Liver (tissue), 9 donors: ENCODE results near the gene WDR7. TPM values are rescaled to one million over a fixed set of nuclear protein-coding genes. Genes with fewer than 3 reads are reported as not detected.

Source experiments
- DNase-seq: peaks from one replicate; pipeline ENCODE4 v3.0.0-alpha.2; 2017; ENCODE audit warnings: low spot score
- H3K27ac ChIP-seq, 2 donors: one replicate each; pipeline ENCODE4 v1.7.0; 2013; ENCODE audit warnings: inconsistent platforms in 2 of 2, low read length in 2 of 2, control low read depth in 1 of 2, low read depth in 1 of 2, mild to moderate bottlenecking in 1 of 2
- H3K27me3 ChIP-seq, 4 donors: one replicate each; pipeline versions ENCODE4 v1.6.1 to v1.7.0; 2013; ENCODE audit warnings: low read length in 3 of 4, inconsistent platforms in 1 of 4, mild to moderate bottlenecking in 1 of 4, moderate library complexity in 1 of 4; ENCODE audit not compliant: control insufficient read depth in 4 of 4, insufficient read depth in 4 of 4
- H3K36me3 ChIP-seq, 4 donors: one replicate each; pipeline versions ENCODE4 v1.6.1 to v1.7.0; 2013; ENCODE audit warnings: low read length in 3 of 4, mild to moderate bottlenecking in 3 of 4, low read depth in 1 of 4, moderate library complexity in 1 of 4; ENCODE audit not compliant: control insufficient read depth in 4 of 4, insufficient read depth in 3 of 4
- H3K4me1 ChIP-seq, 4 donors: one replicate each; pipeline versions ENCODE4 v1.6.1 to v1.7.0; 2013; ENCODE audit warnings: low read length in 3 of 4, mild to moderate bottlenecking in 3 of 4, moderate library complexity in 1 of 4; ENCODE audit not compliant: control insufficient read depth in 4 of 4, insufficient read depth in 4 of 4
- H3K4me3 ChIP-seq, 3 donors: one replicate each; pipeline versions ENCODE4 v1.6.1 to v1.7.0; 2013; ENCODE audit warnings: low read length in 3 of 3, control low read depth in 1 of 3, low read depth in 1 of 3, mild to moderate bottlenecking in 1 of 3
- H3K9ac ChIP-seq, 2 donors: one replicate each; pipeline ENCODE4 v1.7.0; 2013; ENCODE audit warnings: low read length in 2 of 2, mild to moderate bottlenecking in 2 of 2, moderate library complexity in 2 of 2, control low read depth in 1 of 2, low read depth in 1 of 2
- H3K9me3 ChIP-seq, 4 donors: one replicate each; pipeline versions ENCODE4 v1.6.1 to v1.7.0; 2013; ENCODE audit warnings: low read length in 3 of 4; ENCODE audit not compliant: control insufficient read depth in 4 of 4
- EGR1 ChIP-seq, 2 donors: IDR thresholded peaks; 2 replicates each; pipeline ENCODE4 v1.6.1; 2016 to 2018; ENCODE audit warnings: antibody characterized with exemption in 2 of 2, low read depth in 2 of 2
- FOXA1 ChIP-seq: IDR thresholded peaks from 2 replicates; pipeline ENCODE4 v1.6.1; 2016; ENCODE audit warnings: antibody characterized with exemption
- FOXA2 ChIP-seq: IDR thresholded peaks from 2 replicates; pipeline ENCODE4 v1.6.1; 2016; ENCODE audit warnings: antibody characterized with exemption
- GABPA ChIP-seq, 2 donors: IDR thresholded peaks in 1 of 2; conservative IDR thresholded peaks in 1 of 2; 2 replicates each; pipeline ENCODE4 v1.6.1; 2016; ENCODE audit warnings: antibody characterized with exemption in 2 of 2, mild to moderate bottlenecking in 1 of 2, moderate library complexity in 1 of 2
- HNF4A ChIP-seq, 2 donors: conservative IDR thresholded peaks; 2 replicates each; pipeline ENCODE4 v1.6.1; 2016; ENCODE audit warnings: antibody characterized with exemption in 2 of 2, mild to moderate bottlenecking in 2 of 2
- HNF4G ChIP-seq: IDR thresholded peaks from 2 replicates; pipeline ENCODE4 v1.6.1; 2016; ENCODE audit warnings: antibody characterized with exemption
- JUND ChIP-seq, 2 donors: IDR thresholded peaks; 2 replicates each; pipeline ENCODE4 v1.6.1; 2016; ENCODE audit warnings: antibody characterized with exemption in 2 of 2
- NR2F2 ChIP-seq: IDR thresholded peaks from 2 replicates; pipeline ENCODE4 v1.6.1; 2016; ENCODE audit warnings: antibody characterized with exemption
- RAD21 ChIP-seq, 2 donors: IDR thresholded peaks; 2 replicates each; pipeline ENCODE4 v1.6.1; 2016; ENCODE audit warnings: antibody characterized with exemption in 2 of 2, mild to moderate bottlenecking in 2 of 2
- RXRA ChIP-seq, 2 donors: IDR thresholded peaks; 2 replicates each; pipeline ENCODE4 v1.6.1; 2017 to 2018; ENCODE audit warnings: antibody characterized with exemption in 2 of 2, mild to moderate bottlenecking in 1 of 2
- SP1 ChIP-seq: IDR thresholded peaks from 2 replicates; pipeline ENCODE4 v1.6.1; 2018; ENCODE audit warnings: antibody characterized with exemption, mild to moderate bottlenecking
- TAF1 ChIP-seq: conservative IDR thresholded peaks from 2 replicates; pipeline ENCODE4 v1.6.1; 2016; ENCODE audit warnings: antibody characterized with exemption, mild to moderate bottlenecking
- YY1 ChIP-seq: IDR thresholded peaks from 2 replicates; pipeline ENCODE4 v1.6.1; 2016; ENCODE audit warnings: antibody characterized with exemption, mild to moderate bottlenecking
- WGBS: extraction: QIAGEN DNeasy Blood & Tissue Kit; methylation state at CpG from one replicate; pipeline ENCODE4 v1.1.7; 2013; 5-methylcytosine and 5-hydroxymethylcytosine counted together
- polyA plus RNA-seq, 2 donors: library from polyadenylated mRNA; stranded (reverse) in 1 of 2; unstranded in 1 of 2; fragments of 200-250 nt in 1 of 2; fragments of >200 nt in 1 of 2; fragmentation: Nextera tagmentation in 1 of 2; extraction: Ambion mirVana in 1 of 2; gene quantifications; one replicate each; pipeline versions ENCODE4 v1.2.1 to v1.2.3, GENCODE V29; 2013 to 2015
- total RNA-seq, 2 donors: library from RNA; depleted of rRNA; stranded (reverse); fragments of >200 nt; gene quantifications; one replicate each; pipeline ENCODE4 v1.2.3, GENCODE V29; 2014
- TF ChIP-seq, protein P1 (sequence below): fragments of 150-350 bp; IDR thresholded peaks from 2 replicates; pipeline ENCODE4 v1.5.1; 2017; ENCODE audit warnings: improper control_type of control experiment, low read depth, low read length; ENCODE audit not compliant: missing input control
- TF ChIP-seq, protein P2 (sequence below): IDR thresholded peaks from 2 replicates; pipeline ENCODE4 v1.6.1; 2016; ENCODE audit warnings: antibody characterized with exemption
- TF ChIP-seq, protein P3 (sequence below): IDR thresholded peaks from 2 replicates; pipeline ENCODE4 v1.6.1; 2016; ENCODE audit warnings: antibody characterized with exemption
- TF ChIP-seq, protein P4 (sequence below): IDR thresholded peaks from 2 replicates; pipeline ENCODE4 v1.6.1; 2016; ENCODE audit warnings: antibody characterized with exemption, mild to moderate bottlenecking
- donor health status: healthy.
- donor health status: healthy.
- donor health status: healthy.
- donor health status: healthy.
- donor health status: healthy.

WDR7 gene
- total and polyA plus RNA-seq, 4 donors, result 4.5 to 26.6 (median 13.2) TPM

DNA sequence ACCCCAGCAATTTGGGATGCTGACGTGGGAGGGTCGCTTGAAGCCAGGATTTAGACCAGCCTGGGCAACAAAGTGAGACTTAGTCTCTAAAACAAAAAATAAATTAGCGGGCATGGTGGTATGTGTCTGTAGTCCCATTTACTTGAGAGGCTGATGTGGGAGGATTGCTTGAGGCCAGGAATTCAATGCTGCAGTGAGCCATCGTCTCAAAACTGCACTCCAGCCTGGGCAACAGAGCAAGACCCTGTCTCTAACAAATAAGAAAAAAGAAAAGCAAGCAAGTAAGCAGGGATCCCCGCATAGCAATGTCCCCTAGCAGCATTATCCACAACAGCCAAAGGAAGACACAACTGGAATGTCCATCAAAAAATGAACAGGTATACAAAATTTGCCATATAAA lies 16.2 kb upstream of the WDR7 start (continued):
- TF ChIP-seq, protein P1, sequence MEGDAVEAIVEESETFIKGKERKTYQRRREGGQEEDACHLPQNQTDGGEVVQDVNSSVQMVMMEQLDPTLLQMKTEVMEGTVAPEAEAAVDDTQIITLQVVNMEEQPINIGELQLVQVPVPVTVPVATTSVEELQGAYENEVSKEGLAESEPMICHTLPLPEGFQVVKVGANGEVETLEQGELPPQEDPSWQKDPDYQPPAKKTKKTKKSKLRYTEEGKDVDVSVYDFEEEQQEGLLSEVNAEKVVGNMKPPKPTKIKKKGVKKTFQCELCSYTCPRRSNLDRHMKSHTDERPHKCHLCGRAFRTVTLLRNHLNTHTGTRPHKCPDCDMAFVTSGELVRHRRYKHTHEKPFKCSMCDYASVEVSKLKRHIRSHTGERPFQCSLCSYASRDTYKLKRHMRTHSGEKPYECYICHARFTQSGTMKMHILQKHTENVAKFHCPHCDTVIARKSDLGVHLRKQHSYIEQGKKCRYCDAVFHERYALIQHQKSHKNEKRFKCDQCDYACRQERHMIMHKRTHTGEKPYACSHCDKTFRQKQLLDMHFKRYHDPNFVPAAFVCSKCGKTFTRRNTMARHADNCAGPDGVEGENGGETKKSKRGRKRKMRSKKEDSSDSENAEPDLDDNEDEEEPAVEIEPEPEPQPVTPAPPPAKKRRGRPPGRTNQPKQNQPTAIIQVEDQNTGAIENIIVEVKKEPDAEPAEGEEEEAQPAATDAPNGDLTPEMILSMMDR, result no peak
- TF ChIP-seq FOXA2 (no peak), FOXA1 (no peak), RAD21 (IDR thresholded peaks at IDR 0.05) (no peak)
- TF ChIP-seq, protein P2, sequence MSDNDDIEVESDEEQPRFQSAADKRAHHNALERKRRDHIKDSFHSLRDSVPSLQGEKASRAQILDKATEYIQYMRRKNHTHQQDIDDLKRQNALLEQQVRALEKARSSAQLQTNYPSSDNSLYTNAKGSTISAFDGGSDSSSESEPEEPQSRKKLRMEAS, result no peak

DNA sequence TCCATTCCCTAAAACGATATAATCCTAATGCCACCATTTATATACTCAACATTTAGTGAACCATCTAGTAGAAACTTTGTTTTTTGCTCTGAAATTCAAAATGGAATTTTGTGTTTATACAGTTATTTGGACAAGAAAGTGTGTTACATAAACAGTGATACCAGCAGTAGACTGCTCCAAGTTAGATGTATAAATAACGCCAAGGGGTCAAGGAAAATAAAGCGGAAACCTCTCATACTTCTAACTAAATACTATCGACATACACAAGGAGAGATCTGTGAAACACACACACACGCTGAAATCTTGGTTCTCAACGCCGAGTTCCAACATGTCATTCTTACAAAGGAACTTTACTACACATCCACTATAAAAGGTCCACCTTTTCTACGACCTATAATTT lies 14.0 kb upstream of the WDR7 start:
- peak overlapping the region; percentile 99 for H3K9ac ChIP-seq
- TF ChIP-seq NR2F2 (no peak), YY1 (no peak), TAF1 (no peak), FOXA1 (no peak), EGR1 (IDR thresholded peaks at IDR 0.05; ENCODE audit: low read depth in 2 of 2) (no peak), JUND (IDR thresholded peaks at IDR 0.05) (no peak), SP1 (no peak), GABPA (IDR thresholded peaks at IDR 0.05 in 1 of 2, conservative IDR thresholded peaks at IDR 0.05 in 1 of 2) (no peak), HNF4G (no peak), HNF4A (conservative IDR thresholded peaks at IDR 0.05) (no peak)
- TF ChIP-seq, protein P1, result no peak
- TF ChIP-seq, protein P3, sequence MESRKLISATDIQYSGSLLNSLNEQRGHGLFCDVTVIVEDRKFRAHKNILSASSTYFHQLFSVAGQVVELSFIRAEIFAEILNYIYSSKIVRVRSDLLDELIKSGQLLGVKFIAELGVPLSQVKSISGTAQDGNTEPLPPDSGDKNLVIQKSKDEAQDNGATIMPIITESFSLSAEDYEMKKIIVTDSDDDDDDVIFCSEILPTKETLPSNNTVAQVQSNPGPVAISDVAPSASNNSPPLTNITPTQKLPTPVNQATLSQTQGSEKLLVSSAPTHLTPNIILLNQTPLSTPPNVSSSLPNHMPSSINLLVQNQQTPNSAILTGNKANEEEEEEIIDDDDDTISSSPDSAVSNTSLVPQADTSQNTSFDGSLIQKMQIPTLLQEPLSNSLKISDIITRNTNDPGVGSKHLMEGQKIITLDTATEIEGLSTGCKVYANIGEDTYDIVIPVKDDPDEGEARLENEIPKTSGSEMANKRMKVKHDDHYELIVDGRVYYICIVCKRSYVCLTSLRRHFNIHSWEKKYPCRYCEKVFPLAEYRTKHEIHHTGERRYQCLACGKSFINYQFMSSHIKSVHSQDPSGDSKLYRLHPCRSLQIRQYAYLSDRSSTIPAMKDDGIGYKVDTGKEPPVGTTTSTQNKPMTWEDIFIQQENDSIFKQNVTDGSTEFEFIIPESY, result no peak
- H3K4me1 ChIP-seq, result peaks cover 4 to 32% (median 22%) of the 10 kb centered on the region in 4 donors
- no peak for DNase-seq
- H3K9me3 ChIP-seq, result no peaks in the 10 kb centered on the region
- H3K27ac ChIP-seq, result peak overlapping the region; percentile 86
- H3K27me3 ChIP-seq, result no peaks in the 10 kb centered on the region
- 4% methylated on average over 8 of the region's 8 CpGs for WGBS
- peak overlapping the region; percentile 78 to 97 (median 93) for H3K4me3 ChIP-seq
- peaks cover 0 to 4% (median 0%) of the 10 kb centered on the region in 4 donors for H3K36me3 ChIP-seq

DNA sequence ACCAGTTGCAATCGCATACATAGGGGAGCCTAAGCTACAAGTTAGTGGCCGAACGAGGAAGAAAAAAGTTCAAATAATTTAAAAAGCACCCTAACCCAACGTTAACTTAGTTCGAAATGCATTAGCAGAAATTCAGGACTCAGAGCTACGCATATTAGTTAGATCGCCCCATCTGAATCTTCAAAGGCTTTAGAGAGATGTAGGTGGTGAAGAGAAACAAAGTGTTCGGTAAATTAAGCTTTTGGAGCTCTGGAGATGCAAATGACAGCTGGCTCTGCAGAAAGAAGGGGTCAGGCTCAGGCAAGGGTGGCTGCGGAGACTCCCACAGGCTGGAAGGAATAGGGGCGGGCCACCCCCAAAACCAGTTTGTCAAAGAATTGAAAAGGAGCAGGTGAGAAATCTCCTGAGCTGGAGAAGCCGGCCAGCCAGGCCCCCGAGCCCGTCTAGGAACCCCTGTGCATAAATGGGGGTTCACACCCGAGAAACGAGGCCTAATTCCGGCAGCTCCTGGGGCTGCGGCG lies 13.4 kb upstream of the WDR7 start:
- WGBS, result under 1% methylated on average over 18 of the region's 18 CpGs
- no peaks in the 10 kb centered on the region for H3K27me3 ChIP-seq
- H3K4me1 ChIP-seq, result peaks cover 4 to 26% (median 16%) of the 10 kb centered on the region in 4 donors
- H3K4me3 ChIP-seq, result peak overlapping the region; percentile 78 to 97 (median 93)
- peak overlapping the region; percentile 86 for H3K27ac ChIP-seq
- H3K9ac ChIP-seq, result peak overlapping the region; percentile 99
- DNase-seq, result no peak
- no peaks in the 10 kb centered on the region for H3K9me3 ChIP-seq
- peaks cover 0 to 4% (median 0%) of the 10 kb centered on the region in 4 donors for H3K36me3 ChIP-seq
- TF ChIP-seq, protein P2, result no peak
- TF ChIP-seq, protein P4, sequence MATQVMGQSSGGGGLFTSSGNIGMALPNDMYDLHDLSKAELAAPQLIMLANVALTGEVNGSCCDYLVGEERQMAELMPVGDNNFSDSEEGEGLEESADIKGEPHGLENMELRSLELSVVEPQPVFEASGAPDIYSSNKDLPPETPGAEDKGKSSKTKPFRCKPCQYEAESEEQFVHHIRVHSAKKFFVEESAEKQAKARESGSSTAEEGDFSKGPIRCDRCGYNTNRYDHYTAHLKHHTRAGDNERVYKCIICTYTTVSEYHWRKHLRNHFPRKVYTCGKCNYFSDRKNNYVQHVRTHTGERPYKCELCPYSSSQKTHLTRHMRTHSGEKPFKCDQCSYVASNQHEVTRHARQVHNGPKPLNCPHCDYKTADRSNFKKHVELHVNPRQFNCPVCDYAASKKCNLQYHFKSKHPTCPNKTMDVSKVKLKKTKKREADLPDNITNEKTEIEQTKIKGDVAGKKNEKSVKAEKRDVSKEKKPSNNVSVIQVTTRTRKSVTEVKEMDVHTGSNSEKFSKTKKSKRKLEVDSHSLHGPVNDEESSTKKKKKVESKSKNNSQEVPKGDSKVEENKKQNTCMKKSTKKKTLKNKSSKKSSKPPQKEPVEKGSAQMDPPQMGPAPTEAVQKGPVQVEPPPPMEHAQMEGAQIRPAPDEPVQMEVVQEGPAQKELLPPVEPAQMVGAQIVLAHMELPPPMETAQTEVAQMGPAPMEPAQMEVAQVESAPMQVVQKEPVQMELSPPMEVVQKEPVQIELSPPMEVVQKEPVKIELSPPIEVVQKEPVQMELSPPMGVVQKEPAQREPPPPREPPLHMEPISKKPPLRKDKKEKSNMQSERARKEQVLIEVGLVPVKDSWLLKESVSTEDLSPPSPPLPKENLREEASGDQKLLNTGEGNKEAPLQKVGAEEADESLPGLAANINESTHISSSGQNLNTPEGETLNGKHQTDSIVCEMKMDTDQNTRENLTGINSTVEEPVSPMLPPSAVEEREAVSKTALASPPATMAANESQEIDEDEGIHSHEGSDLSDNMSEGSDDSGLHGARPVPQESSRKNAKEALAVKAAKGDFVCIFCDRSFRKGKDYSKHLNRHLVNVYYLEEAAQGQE, result no peak
- TF ChIP-seq, protein P1, result no peak
- TF ChIP-seq FOXA1, result no peak
- no peak for TF ChIP-seq RAD21 (IDR thresholded peaks at IDR 0.05)
- TF ChIP-seq EGR1 (IDR thresholded peaks at IDR 0.05; ENCODE audit: low read depth in 2 of 2), result no peak
- TF ChIP-seq YY1, result no peak
- TF ChIP-seq RXRA (IDR thresholded peaks at IDR 0.05), result no peak
- TF ChIP-seq HNF4A (conservative IDR thresholded peaks at IDR 0.05), result no peak
- no peak for TF ChIP-seq TAF1
